Calu3 (cell line): Measurements from ENCODE around the gene TRPM1. TPM values are rescaled to one million over a fixed set of nuclear protein-coding genes. Genes with fewer than 3 reads are reported as not detected.

Experiments
- BruUV-seq: library from RNA; stranded (reverse); fragments of 400-500 nt; replicated peaks from 2 replicates; lab custom pipeline; 2021; lab: Mats Ljungman, UMichigan
- CTCF ChIA-PET: fragments of 300-600 bp; sonication (Branson Sonifier 250); formaldehyde crosslinking; loops from one replicate; lab custom pipeline; 2022; ENCODE audit warnings: antibody characterized with exemption; lab: Charles Lee
- DNase-seq: peaks from one replicate; pipeline ENCODE4 v3.0.0; 2022
- H3K27ac Mint-ChIP-seq: one replicate; pipeline ENCODE4 v1.8.0; 2022; ENCODE audit warnings: mixed read lengths; ENCODE audit not compliant: unreplicated experiment
- H3K27me3 Mint-ChIP-seq: one replicate; pipeline ENCODE4 v1.8.0; 2022; ENCODE audit warnings: mixed read lengths; ENCODE audit not compliant: unreplicated experiment
- H3K36me3 Mint-ChIP-seq: one replicate; pipeline ENCODE4 v1.8.0; 2022; ENCODE audit warnings: mild to moderate bottlenecking, moderate library complexity, mixed read lengths; ENCODE audit not compliant: insufficient read depth, unreplicated experiment
- H3K4me1 Mint-ChIP-seq: one replicate; pipeline ENCODE4 v1.8.0; 2022; ENCODE audit warnings: mild to moderate bottlenecking, low read depth, mixed read lengths; ENCODE audit not compliant: unreplicated experiment
- H3K4me3 Mint-ChIP-seq: one replicate; pipeline ENCODE4 v1.8.0; 2022; ENCODE audit warnings: mild to moderate bottlenecking, low read depth, moderate library complexity, mixed read lengths; ENCODE audit not compliant: unreplicated experiment
- H3K9me3 Mint-ChIP-seq: one replicate; pipeline ENCODE4 v1.8.0; 2022; ENCODE audit warnings: low read depth, mixed read lengths; ENCODE audit not compliant: unreplicated experiment
- CTCF ChIP-seq: fragments of 200-600 bp; IDR thresholded peaks from one replicate; pipeline ENCODE4 v1.8.0; 2022; ENCODE audit warnings: antibody characterized with exemption; ENCODE audit not compliant: unreplicated experiment
- intact Hi-C: fragments of 100-400 bp; cut with micrococcal nuclease; formaldehyde crosslinking; loops from one replicate; pipeline ENCODE4 v1.10.0; 2022; ENCODE audit not compliant: unreplicated experiment
- total RNA-seq: library from RNA; stranded (reverse); gene quantifications from 2 replicates; pipeline ENCODE4 v1.2.3, GENCODE V29; 2022

TRPM1 gene
- total RNA-seq, 1 experiment from 2014 or later, result not detected

GRCh38 chr15:31128919-31129768, 27.6 kb upstream of the TRPM1 start:
- peak; percentile 55 for DNase-seq
- BruUV-seq, result no TSS peak
- CTCF ChIA-PET, result interaction anchor here (0.5 to 1.3 kb wide), 4 partner anchors 37 to 270 kb away, joined by 3 to 9 read pairs (median 4); no protein-coding TSS in a partner anchor
- Mint-ChIP-seq H3K27ac (no peak overlapping the region), H3K4me3 (no peak overlapping the region), H3K36me3 (no peaks in the 10 kb centered on the region), H3K27me3 (no peaks in the 10 kb centered on the region), H3K4me1 (no peaks in the 10 kb centered on the region), H3K9me3 (no peaks in the 10 kb centered on the region)
- TF ChIP-seq CTCF, result peak; percentile 51
- intact Hi-C loops, result no loop called here

- Mint-ChIP-seq H3K4me1 (no peaks in the 10 kb centered on the region), H3K27me3 (no peaks in the 10 kb centered on the region), H3K4me3 (no peak overlapping the region), H3K27ac (no peak overlapping the region), H3K9me3 (no peaks in the 10 kb centered on the region), H3K36me3 (no peaks in the 10 kb centered on the region)
- no TSS peak for BruUV-seq
- DNase-seq, result no peak
- intact Hi-C loops, result no loop called here
- TF ChIP-seq CTCF, result no peak
- CTCF ChIA-PET, result interaction anchor here (1.0 to 1.3 kb wide), 2 partner anchors 234 to 269 kb away, joined by 4 to 9 read pairs; no protein-coding TSS in a partner anchor
These were observed 27.0 kb upstream of the TRPM1 start for GRCh38 chr15:31128477-31128876.

GRCh38 chr15:31127596-31128261, 26.2 kb upstream of the TRPM1 start:
- CTCF ChIA-PET, result no interaction called here
- Mint-ChIP-seq H3K9me3 (no peaks in the 10 kb centered on the region), H3K27me3 (no peaks in the 10 kb centered on the region), H3K36me3 (no peaks in the 10 kb centered on the region), H3K27ac (no peak overlapping the region), H3K4me1 (no peaks in the 10 kb centered on the region), H3K4me3 (no peak overlapping the region)
- intact Hi-C loops, result no loop called here
- DNase-seq, result no peak
- TF ChIP-seq CTCF, result no peak
- no TSS peak for BruUV-seq

- H3K27ac Mint-ChIP-seq, result no peak overlapping the region
- DNase-seq, result no peak
- no peaks in the 10 kb centered on the region for H3K4me1 Mint-ChIP-seq
- no peaks in the 10 kb centered on the region for H3K27me3 Mint-ChIP-seq
- no peak for TF ChIP-seq CTCF
- no peak overlapping the region for H3K4me3 Mint-ChIP-seq
- no peaks in the 10 kb centered on the region for H3K9me3 Mint-ChIP-seq
- BruUV-seq, result no TSS peak
- intact Hi-C loops, result no loop called here
- CTCF ChIA-PET, result interaction anchor here (0.7 kb wide), 1 partner anchor 118 kb away, joined by 5 read pairs; no protein-coding TSS in a partner anchor
- H3K36me3 Mint-ChIP-seq, result no peaks in the 10 kb centered on the region
These were observed 23.5 kb upstream of the TRPM1 start for GRCh38 chr15:31125061-31125460.
